Esophagus muscularis mucosa (tissue), 4 donors: Measurements from ENCODE around the gene SH3RF3. TPM values are rescaled to one million over a fixed set of nuclear protein-coding genes. Genes with fewer than 3 reads are reported as not detected.

ENCODE experiments used
- DNase-seq: peaks from one replicate; pipeline ENCODE4 v3.0.0-alpha.2; 2017; ENCODE audit errors: extremely low spot score
- H3K27ac ChIP-seq, 4 donors: fragments of 200-600 bp; sonication (generic); replicated peaks in 1 of 4; 1 replicate in 3 of 4; 2 replicates in 1 of 4; pipeline ENCODE4 v1.5.1; 2016 to 2019; ENCODE audit warnings: mild to moderate bottlenecking in 1 of 4
- H3K27me3 ChIP-seq, 4 donors: fragments of 200-600 bp; sonication (generic); one replicate each; pipeline versions ENCODE4 v1.5.1 to v1.6.0; 2016 to 2019
- H3K36me3 ChIP-seq, 4 donors: fragments of 200-600 bp; sonication (generic); one replicate each; pipeline ENCODE4 v1.5.1; 2016 to 2019
- H3K4me1 ChIP-seq, 4 donors: fragments of 200-600 bp; sonication (generic); one replicate each; pipeline ENCODE4 v1.5.1; 2016 to 2019
- H3K4me3 ChIP-seq, 4 donors: fragments of 200-600 bp; sonication (generic); 1 replicate in 2 of 4; 2 replicates in 2 of 4; pipeline ENCODE4 v1.5.1; 2016 to 2019; ENCODE audit warnings: mild to moderate bottlenecking in 4 of 4, moderate library complexity in 1 of 4
- H3K9me3 ChIP-seq, 4 donors: fragments of 200-600 bp; sonication (generic); 1 replicate in 3 of 4; 2 replicates in 1 of 4; pipeline ENCODE4 v1.5.1; 2016 to 2019
- EP300 ChIP-seq: sonication (generic); formaldehyde crosslinking; IDR thresholded peaks from one replicate; pipeline ENCODE4 v1.6.1; 2017; ENCODE audit warnings: antibody characterized with exemption
- POLR2A ChIP-seq: fragments of 450-650 bp; IDR thresholded peaks from one replicate; pipeline ENCODE4 v1.6.1; 2017; ENCODE audit warnings: antibody characterized with exemption, moderate library complexity, mild to moderate bottlenecking, low read depth
- POLR2AphosphoS5 ChIP-seq, 2 donors: sonication (generic); formaldehyde crosslinking; IDR thresholded peaks; one replicate each; pipeline ENCODE4 v1.6.1; 2017; ENCODE audit warnings: antibody characterized with exemption in 2 of 2
- WGBS: methylation state at CpG from one replicate; pipeline ENCODE4 v1.1.5; 2018; 5-methylcytosine and 5-hydroxymethylcytosine counted together
- intact Hi-C: fragments of 100-400 bp; cut with DNase I; formaldehyde crosslinking; loops from one replicate; pipeline ENCODE4 v1.15.1; 2023
- total RNA-seq, 4 donors: library from RNA; depleted of rRNA; stranded (reverse); fragments of >200 nt; gene quantifications; one replicate each; pipeline versions ENCODE4 v1.1.0 to v1.2.1, GENCODE V29; 2016
- TF ChIP-seq, protein P1 (sequence below), 3 experiments: fragments of 200-600 bp in 2 of 3; fragments of 450-650 bp in 1 of 3; sonication (generic) in 2 of 3; IDR thresholded peaks; one replicate each; pipeline ENCODE4 v1.5.1; 2017 to 2019; ENCODE audit warnings: antibody characterized with exemption in 3 of 3, mild to moderate bottlenecking in 2 of 3, moderate library complexity in 1 of 3

Gene SH3RF3
- total RNA-seq, 4 donors from 2014 or later = 6.3 to 17.5 (median 11.3) TPM

DNA sequence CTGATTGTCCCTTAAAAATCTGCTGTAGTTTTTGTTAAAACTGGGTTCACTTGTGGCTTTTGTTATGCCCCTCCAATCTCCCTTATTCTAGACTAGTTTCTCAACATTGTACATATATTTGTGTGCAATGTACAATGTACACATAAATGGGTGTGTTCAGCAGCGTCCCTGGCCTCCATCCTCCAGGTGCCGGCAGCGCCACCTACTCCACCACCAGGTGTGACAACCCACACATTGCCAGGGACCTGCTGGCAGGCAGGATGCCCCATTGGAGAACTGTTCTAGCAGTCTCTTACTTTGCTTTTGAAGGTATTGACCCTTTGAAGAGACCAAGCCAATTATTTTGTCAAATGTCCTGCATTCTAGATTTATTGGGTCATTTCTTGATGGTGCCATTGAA, 75.4 kb downstream of the SH3RF3 start:
- no peak for DNase-seq
- Histone ChIP-seq H3K9me3 (no peaks in the 10 kb centered on the region), H3K4me3 (no peak overlapping the region), H3K4me1 (peaks cover 6 to 18% (median 17%) of the 10 kb centered on the region in 4 donors), H3K36me3 (no peaks in the 10 kb centered on the region), H3K27ac (no peak overlapping the region), H3K27me3 (no peaks in the 10 kb centered on the region)
- intact Hi-C loops = no loop called here
- TF ChIP-seq, protein P1, sequence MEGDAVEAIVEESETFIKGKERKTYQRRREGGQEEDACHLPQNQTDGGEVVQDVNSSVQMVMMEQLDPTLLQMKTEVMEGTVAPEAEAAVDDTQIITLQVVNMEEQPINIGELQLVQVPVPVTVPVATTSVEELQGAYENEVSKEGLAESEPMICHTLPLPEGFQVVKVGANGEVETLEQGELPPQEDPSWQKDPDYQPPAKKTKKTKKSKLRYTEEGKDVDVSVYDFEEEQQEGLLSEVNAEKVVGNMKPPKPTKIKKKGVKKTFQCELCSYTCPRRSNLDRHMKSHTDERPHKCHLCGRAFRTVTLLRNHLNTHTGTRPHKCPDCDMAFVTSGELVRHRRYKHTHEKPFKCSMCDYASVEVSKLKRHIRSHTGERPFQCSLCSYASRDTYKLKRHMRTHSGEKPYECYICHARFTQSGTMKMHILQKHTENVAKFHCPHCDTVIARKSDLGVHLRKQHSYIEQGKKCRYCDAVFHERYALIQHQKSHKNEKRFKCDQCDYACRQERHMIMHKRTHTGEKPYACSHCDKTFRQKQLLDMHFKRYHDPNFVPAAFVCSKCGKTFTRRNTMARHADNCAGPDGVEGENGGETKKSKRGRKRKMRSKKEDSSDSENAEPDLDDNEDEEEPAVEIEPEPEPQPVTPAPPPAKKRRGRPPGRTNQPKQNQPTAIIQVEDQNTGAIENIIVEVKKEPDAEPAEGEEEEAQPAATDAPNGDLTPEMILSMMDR (IDR thresholded peaks at IDR 0.05) = no peak
- TF ChIP-seq EP300 (no peak), POLR2AphosphoS5 (IDR thresholded peaks at IDR 0.05) (no peak), POLR2A (no peak)
- WGBS = 100% methylated on average over 3 of the region's 3 CpGs

- Histone ChIP-seq H3K36me3 (no peaks in the 10 kb centered on the region), H3K9me3 (no peaks in the 10 kb centered on the region), H3K4me1 (peaks cover 17 to 28% (median 26%) of the 10 kb centered on the region in 4 donors), H3K27me3 (no peaks in the 10 kb centered on the region), H3K4me3 (no peak overlapping the region), H3K27ac (no peak overlapping the region)
- TF ChIP-seq POLR2A = no peak
- TF ChIP-seq, protein P1 (IDR thresholded peaks at IDR 0.05) = no peak
- TF ChIP-seq EP300 = no peak
- TF ChIP-seq POLR2AphosphoS5 (IDR thresholded peaks at IDR 0.05) = no peak
- intact Hi-C loops = no loop called here
- 93% methylated on average over 6 of the region's 6 CpGs for whole genome bisulfite sequencing
- no peak for DNase-seq
These were observed 76.4 kb downstream of the SH3RF3 start for GRCh38 chr2:109205447-109205846.

- no peak overlapping the region for H3K27ac ChIP-seq
- H3K9me3 ChIP-seq = no peaks in the 10 kb centered on the region
- H3K27me3 ChIP-seq = no peaks in the 10 kb centered on the region
- WGBS = 100% methylated on average over 2 of the region's 2 CpGs
- intact Hi-C loops = no loop called here
- H3K4me1 ChIP-seq = peaks cover 28 to 31% (median 29%) of the 10 kb centered on the region in 4 donors
- H3K4me3 ChIP-seq = no peak overlapping the region
- TF ChIP-seq POLR2A (no peak), POLR2AphosphoS5 (IDR thresholded peaks at IDR 0.05) (no peak), EP300 (no peak)
- TF ChIP-seq, protein P1 (IDR thresholded peaks at IDR 0.05) = no peak
- DNase-seq = no peak
- H3K36me3 ChIP-seq = no peaks in the 10 kb centered on the region
These were observed 77.7 kb downstream of the SH3RF3 start for GRCh38 chr2:109206569-109207146.

DNA sequence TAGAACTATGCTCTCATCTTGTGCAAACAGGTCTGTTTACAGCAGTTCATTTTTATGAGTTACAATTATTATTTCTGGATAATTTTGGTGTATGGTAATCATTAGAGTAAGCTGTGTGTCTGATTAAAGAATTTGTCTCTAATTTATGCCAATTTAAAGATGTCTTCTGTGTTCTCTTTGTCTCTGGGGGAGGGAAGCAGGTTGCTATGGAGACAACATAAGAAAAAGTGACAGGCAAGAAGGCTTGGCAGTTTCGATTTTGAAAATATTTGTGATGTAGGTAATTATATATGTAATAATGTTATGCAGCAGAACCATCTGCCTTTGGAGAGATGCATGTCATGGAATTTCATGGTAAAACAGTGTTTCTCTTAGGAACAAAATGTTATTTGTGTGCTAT, 78.2 kb downstream of the SH3RF3 start:
- intact Hi-C loops = no loop called here
- no peak for DNase-seq
- 54% methylated on average over 1 of the region's 1 CpG for WGBS

More for the DNA sequence above, 78.2 kb downstream of the SH3RF3 start:
- no peak for TF ChIP-seq POLR2AphosphoS5 (IDR thresholded peaks at IDR 0.05)
- no peak for TF ChIP-seq EP300
- TF ChIP-seq, protein P1 (IDR thresholded peaks at IDR 0.05) = no peak
- TF ChIP-seq POLR2A = no peak
- Histone ChIP-seq H3K36me3 (no peaks in the 10 kb centered on the region), H3K4me1 (peaks cover 28 to 31% (median 29%) of the 10 kb centered on the region in 4 donors), H3K27me3 (no peaks in the 10 kb centered on the region), H3K4me3 (no peak overlapping the region), H3K9me3 (no peaks in the 10 kb centered on the region), H3K27ac (no peak overlapping the region)
